ENCODE data around the gene RPL35A.
"Not testable (repeated sequence)": the region's sequence is repeated elsewhere in the genome, so short reads cannot be mapped to it uniquely, and the experiment has no call there.

RPL35A gene

GRCh38 chr3:197912741-197913476, 37.1 kb upstream of the RPL35A start:
- H3K4me3 ChIP-seq (ENCODE audit: low read depth, low read length) = no peak overlapping the region
- TF ChIP-seq CTCF (IDR thresholded peaks at IDR 0.05; ENCODE audit: low read depth, low read length) = no peak

GRCh38 chr3:197913641-197914380, 36.2 kb upstream of the RPL35A start:
- H3K4me3 ChIP-seq (ENCODE audit: low read depth, low read length) = no peak overlapping the region
- TF ChIP-seq CTCF (IDR thresholded peaks at IDR 0.05; ENCODE audit: low read depth, low read length) = no peak

- H3K4me3 ChIP-seq (ENCODE audit: low read depth, low read length) = not testable (repeated sequence)
Observed at GRCh38 chr3:197921429-197922275, 28.3 kb upstream of the RPL35A start.

GRCh38 chr3:197926418-197926817, 23.6 kb upstream of the RPL35A start:
- TF ChIP-seq CTCF (IDR thresholded peaks at IDR 0.05; ENCODE audit: low read depth, low read length) = 0 out of 2 replicates have a peak, but pooled peaks have one; percentile 19
- no peak overlapping the region for H3K4me3 ChIP-seq (ENCODE audit: low read depth, low read length)

- H3K4me3 ChIP-seq (ENCODE audit: low read depth, low read length) = not testable (repeated sequence)
Observed at GRCh38 chr3:197927578-197927977, 22.4 kb upstream of the RPL35A start.

- no peak overlapping the region for H3K4me3 ChIP-seq (ENCODE audit: low read depth, low read length)
- TF ChIP-seq CTCF (IDR thresholded peaks at IDR 0.05; ENCODE audit: low read depth, low read length) = no peak
Observed at GRCh38 chr3:197936819-197937384, 13.1 kb upstream of the RPL35A start.

GRCh38 chr3:197940745-197941384, 9.1 kb upstream of the RPL35A start:
- TF ChIP-seq CTCF (IDR thresholded peaks at IDR 0.05; ENCODE audit: low read depth, low read length) = no peak

More at GRCh38 chr3:197940745-197941384, 9.1 kb upstream of the RPL35A start:
- H3K4me3 ChIP-seq (ENCODE audit: low read depth, low read length) = no peak overlapping the region
